ENCODE data around the gene MORC1.

- TF ChIP-seq CTCF (IDR thresholded peaks at IDR 0.05): no peak
- no peak for TF ChIP-seq ZFX (IDR thresholded peaks at IDR 0.05; ENCODE audit: borderline replicate concordance)
These were observed 51.1 kb downstream of the MORC1 start for GRCh38 chr3:109066864-109067263.

Measured in 22Rv1 (cell line).